WERI-Rb-1 (cell line): Measurements from ENCODE around the gene NPAS3.

ENCODE experiments used
- DNase-seq: peaks from one replicate; pipeline ENCODE4 v3.0.0-alpha.2; 2020
- H3K27ac ChIP-seq: fragments of 250-450 bp; sonication (Bioruptor Pico); 2 replicates; pipeline ENCODE4 v1.5.1; 2020; ENCODE audit warnings: mild to moderate bottlenecking, moderate library complexity
- H3K27me3 ChIP-seq: fragments of 250-450 bp; sonication (Bioruptor Pico); 2 replicates; pipeline ENCODE4 v1.5.1; 2021; ENCODE audit warnings: mild to moderate bottlenecking, low read depth, moderate library complexity; ENCODE audit not compliant: insufficient read depth, severe bottlenecking
- H3K36me3 ChIP-seq: fragments of 250-450 bp; sonication (Bioruptor Pico); 2 replicates; pipeline ENCODE4 v1.5.1; 2020; ENCODE audit warnings: mild to moderate bottlenecking, moderate library complexity
- H3K4me3 ChIP-seq: 2 replicates; pipeline ENCODE4 v1.5.1; 2011; ENCODE audit warnings: low read depth, mild to moderate bottlenecking, control low read depth, low read length
- H3K9me3 ChIP-seq: fragments of 250-450 bp; sonication (Bioruptor Pico); 2 replicates; pipeline ENCODE4 v1.5.1; 2021; ENCODE audit warnings: mild to moderate bottlenecking, moderate library complexity; ENCODE audit not compliant: severe bottlenecking
- TF ChIP-seq, protein P1 (sequence below): IDR thresholded peaks from 2 replicates; pipeline ENCODE4 v1.5.1; 2011; ENCODE audit warnings: low read depth, mild to moderate bottlenecking, control low read depth, inconsistent platforms, low read length

Gene NPAS3

GRCh38 chr14:33728010-33728498 is 789.4 kb downstream of the NPAS3 start:
- no peak overlapping the region for H3K4me3 ChIP-seq
- TF ChIP-seq, protein P1, sequence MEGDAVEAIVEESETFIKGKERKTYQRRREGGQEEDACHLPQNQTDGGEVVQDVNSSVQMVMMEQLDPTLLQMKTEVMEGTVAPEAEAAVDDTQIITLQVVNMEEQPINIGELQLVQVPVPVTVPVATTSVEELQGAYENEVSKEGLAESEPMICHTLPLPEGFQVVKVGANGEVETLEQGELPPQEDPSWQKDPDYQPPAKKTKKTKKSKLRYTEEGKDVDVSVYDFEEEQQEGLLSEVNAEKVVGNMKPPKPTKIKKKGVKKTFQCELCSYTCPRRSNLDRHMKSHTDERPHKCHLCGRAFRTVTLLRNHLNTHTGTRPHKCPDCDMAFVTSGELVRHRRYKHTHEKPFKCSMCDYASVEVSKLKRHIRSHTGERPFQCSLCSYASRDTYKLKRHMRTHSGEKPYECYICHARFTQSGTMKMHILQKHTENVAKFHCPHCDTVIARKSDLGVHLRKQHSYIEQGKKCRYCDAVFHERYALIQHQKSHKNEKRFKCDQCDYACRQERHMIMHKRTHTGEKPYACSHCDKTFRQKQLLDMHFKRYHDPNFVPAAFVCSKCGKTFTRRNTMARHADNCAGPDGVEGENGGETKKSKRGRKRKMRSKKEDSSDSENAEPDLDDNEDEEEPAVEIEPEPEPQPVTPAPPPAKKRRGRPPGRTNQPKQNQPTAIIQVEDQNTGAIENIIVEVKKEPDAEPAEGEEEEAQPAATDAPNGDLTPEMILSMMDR = no peak
- no peaks in the 10 kb centered on the region for H3K36me3 ChIP-seq
- no peak overlapping the region for H3K27ac ChIP-seq
- H3K27me3 ChIP-seq = no peaks in the 10 kb centered on the region
- DNase-seq = no peak
- H3K9me3 ChIP-seq = no peaks in the 10 kb centered on the region

DNA sequence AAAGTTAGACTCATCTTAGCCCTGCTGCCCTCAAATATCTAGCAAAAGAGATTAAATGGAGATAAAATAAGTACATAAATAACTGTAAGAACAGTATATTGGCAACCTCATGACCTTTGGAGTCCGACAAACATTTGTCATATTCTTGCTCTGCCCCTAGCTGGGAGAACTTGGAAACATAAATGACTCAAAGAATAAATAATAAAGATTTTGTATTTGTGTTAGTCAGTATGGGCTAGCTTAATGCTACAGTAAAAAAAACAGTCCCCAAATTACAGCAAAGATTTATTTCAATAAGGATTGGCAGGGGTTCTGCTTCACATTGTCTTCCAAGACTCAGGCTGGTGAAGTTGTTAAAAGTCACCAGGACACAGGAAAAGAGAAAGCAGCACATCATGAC is 791.5 kb downstream of the NPAS3 start:
- Histone ChIP-seq H3K4me3 (no peak overlapping the region), H3K36me3 (no peaks in the 10 kb centered on the region), H3K27me3 (no peaks in the 10 kb centered on the region), H3K27ac (no peak overlapping the region), H3K9me3 (no peaks in the 10 kb centered on the region)
- no peak for DNase-seq
- TF ChIP-seq, protein P1 = no peak

DNA sequence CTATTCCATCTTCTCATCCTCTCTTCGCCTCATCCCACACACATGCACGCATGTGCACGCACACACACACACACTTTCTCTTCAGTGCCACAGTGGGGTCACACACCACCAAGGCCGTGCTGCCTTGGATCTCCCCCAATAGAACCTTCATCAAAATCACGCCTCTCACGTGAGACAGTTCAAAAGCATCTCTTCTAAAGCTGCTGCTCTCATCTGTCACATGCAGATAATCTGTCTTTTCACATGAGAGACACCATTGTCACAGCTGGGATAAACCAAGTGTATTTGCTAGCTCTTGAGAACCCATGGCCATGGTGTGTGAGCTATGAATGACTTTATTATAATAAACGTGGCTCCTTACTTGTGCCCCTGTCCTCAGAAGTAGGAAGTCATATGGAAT is 793.5 kb downstream of the NPAS3 start:
- Histone ChIP-seq H3K36me3 (no peaks in the 10 kb centered on the region), H3K27ac (no peak overlapping the region), H3K27me3 (no peaks in the 10 kb centered on the region), H3K9me3 (no peaks in the 10 kb centered on the region), H3K4me3 (no peak overlapping the region)
- no peak for DNase-seq
- TF ChIP-seq, protein P1 = no peak

GRCh38 chr14:33733310-33733709 is 794.6 kb downstream of the NPAS3 start:
- H3K36me3 ChIP-seq = no peaks in the 10 kb centered on the region
- H3K27ac ChIP-seq = no peak overlapping the region
- no peak overlapping the region for H3K4me3 ChIP-seq
- no peaks in the 10 kb centered on the region for H3K9me3 ChIP-seq
- DNase-seq = no peak
- TF ChIP-seq, protein P1 = no peak
- no peaks in the 10 kb centered on the region for H3K27me3 ChIP-seq

DNA sequence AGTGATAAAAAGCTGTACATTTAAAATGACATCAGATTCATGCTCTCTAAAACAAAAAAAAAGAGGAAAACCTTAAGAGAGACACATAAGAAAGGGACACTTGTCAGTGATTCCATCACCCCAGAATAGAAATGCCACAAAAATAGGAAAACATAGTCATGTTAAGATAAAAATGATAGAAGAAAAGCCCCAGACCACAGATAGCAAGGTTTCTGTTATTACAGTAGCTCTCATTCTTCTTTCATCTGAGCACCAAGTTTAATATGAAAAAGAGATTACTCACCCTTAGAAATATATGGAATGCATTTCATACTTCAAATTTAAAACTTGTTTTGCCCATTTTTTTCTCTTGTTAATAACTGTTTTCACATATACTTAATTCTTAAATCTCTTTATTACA is 795.0 kb downstream of the NPAS3 start:
- H3K9me3 ChIP-seq = no peaks in the 10 kb centered on the region
- no peak overlapping the region for H3K4me3 ChIP-seq
- DNase-seq = no peak
- no peaks in the 10 kb centered on the region for H3K27me3 ChIP-seq
- no peak overlapping the region for H3K27ac ChIP-seq
- TF ChIP-seq, protein P1 = no peak
- H3K36me3 ChIP-seq = no peaks in the 10 kb centered on the region

DNA sequence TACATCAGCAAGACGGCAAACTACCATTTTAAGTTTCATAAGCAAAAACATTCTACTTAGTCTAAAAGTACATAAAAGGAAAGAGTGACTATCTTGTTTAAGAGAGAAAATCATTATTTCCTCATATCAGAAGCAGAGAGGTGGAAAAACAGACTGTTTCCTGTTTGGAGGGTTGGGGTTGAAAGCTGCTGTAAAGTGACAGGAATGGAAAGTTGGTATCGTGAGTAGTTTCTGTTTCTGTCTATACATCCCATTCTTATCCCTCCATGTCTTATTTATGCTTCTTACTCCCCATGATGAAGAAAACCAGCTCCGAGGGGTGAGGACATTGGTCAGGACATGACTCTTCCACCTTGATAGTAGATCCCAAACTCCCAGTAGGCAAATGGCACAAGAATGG is 795.7 kb downstream of the NPAS3 start:
- Histone ChIP-seq H3K36me3 (no peaks in the 10 kb centered on the region), H3K4me3 (no peak overlapping the region), H3K9me3 (no peaks in the 10 kb centered on the region), H3K27ac (no peak overlapping the region), H3K27me3 (no peaks in the 10 kb centered on the region)
- TF ChIP-seq, protein P1 = no peak
- no peak for DNase-seq
